K562 (cell line): ENCODE results near the gene WNT7B.

Experiments
- MED1 ChIP-seq: sonication (generic); formaldehyde crosslinking; IDR thresholded peaks from 2 replicates; pipeline ENCODE4 v1.8.1; 2023; ENCODE audit warnings: missing genetic modification reagents, borderline replicate concordance
- RCOR1 ChIP-seq, 2 experiments: IDR thresholded peaks; 2 replicates each; pipeline ENCODE4 v1.6.1; 2012; ENCODE audit warnings: low read depth in 2 of 2, low read length in 2 of 2, borderline replicate concordance in 1 of 2, improper control_type of control experiment in 1 of 2
- ZNF76 ChIP-seq: fragments of 250-450 bp; sonication (Bioruptor Pico); IDR thresholded peaks from 2 replicates; pipeline ENCODE4 v1.4.0; 2020; ENCODE audit warnings: mild to moderate bottlenecking, moderate library complexity, borderline replicate concordance
- TF ChIP-seq, protein P1 (sequence below), 2 experiments: fragments of 450-650 bp in 1 of 2; sonication (generic) in 1 of 2; formaldehyde crosslinking in 1 of 2; IDR thresholded peaks in 1 of 2; conservative IDR thresholded peaks in 1 of 2; 2 replicates each; pipeline versions ENCODE4 v1.6.1 to v1.8.1; 2016 to 2023; ENCODE audit warnings: mild to moderate bottlenecking in 2 of 2, moderate library complexity in 2 of 2, inconsistent platforms in 1 of 2, missing genetic modification reagents in 1 of 2

DNA sequence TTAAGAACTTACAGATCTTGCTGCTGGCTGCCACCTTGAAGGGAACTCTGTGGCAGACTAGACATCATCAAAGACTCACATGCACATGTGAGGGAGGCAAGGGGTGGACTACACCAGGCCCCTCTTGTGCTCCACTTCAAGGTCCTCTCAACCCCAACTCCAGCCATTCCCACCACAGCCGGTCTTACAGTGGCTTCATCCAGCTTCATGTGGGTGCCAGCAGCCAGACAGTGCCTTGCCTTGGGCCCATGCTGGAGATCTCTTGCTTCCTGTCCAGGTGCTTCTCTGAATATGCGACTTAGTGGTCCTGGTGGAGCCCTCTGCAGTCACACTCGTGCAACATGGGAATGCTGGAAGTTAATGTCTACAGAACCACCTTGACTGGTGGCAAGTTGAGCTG is 44.6 kb upstream of the WNT7B start:
- TF ChIP-seq, protein P1, sequence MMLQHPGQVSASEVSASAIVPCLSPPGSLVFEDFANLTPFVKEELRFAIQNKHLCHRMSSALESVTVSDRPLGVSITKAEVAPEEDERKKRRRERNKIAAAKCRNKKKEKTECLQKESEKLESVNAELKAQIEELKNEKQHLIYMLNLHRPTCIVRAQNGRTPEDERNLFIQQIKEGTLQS (IDR thresholded peaks at IDR 0.05), result no peak
- TF ChIP-seq, protein P1 (CRISPR knock-in tag; conservative IDR thresholded peaks at IDR 0.05), result no peak
- TF ChIP-seq MED1 (CRISPR knock-in tag) (no peak), RCOR1 (IDR thresholded peaks at IDR 0.05; ENCODE audit: borderline replicate concordance in 1 of 2, low read depth in 2 of 2, low read length in 2 of 2) (no peak), ZNF76 (CRISPR knock-in tag) (no peak)
